ENCODE data around the gene PRKAG2.

PRKAG2 gene

DNA sequence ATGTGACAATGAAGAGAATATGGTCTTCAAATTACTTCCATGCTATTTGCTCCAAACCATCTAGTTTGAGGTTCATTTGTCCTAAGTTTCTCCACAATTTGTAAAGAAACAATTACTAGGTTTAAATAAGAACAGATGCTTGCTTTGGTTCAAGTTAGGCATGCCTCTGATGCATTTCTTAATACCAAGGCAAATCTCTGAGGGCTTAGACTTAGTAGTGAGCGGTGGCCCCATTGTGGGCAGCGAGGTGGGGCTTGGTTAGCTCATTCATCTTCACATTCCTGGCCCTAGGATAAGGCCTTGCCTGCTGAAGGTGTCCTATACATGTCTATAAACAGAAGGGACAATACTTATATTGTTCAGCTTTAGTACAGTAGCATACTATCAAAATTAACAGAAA lies 304.8 kb downstream of the PRKAG2 start:
- no peak for DNase-seq (ENCODE audit: low spot score)
- TF ChIP-seq, protein P1, sequence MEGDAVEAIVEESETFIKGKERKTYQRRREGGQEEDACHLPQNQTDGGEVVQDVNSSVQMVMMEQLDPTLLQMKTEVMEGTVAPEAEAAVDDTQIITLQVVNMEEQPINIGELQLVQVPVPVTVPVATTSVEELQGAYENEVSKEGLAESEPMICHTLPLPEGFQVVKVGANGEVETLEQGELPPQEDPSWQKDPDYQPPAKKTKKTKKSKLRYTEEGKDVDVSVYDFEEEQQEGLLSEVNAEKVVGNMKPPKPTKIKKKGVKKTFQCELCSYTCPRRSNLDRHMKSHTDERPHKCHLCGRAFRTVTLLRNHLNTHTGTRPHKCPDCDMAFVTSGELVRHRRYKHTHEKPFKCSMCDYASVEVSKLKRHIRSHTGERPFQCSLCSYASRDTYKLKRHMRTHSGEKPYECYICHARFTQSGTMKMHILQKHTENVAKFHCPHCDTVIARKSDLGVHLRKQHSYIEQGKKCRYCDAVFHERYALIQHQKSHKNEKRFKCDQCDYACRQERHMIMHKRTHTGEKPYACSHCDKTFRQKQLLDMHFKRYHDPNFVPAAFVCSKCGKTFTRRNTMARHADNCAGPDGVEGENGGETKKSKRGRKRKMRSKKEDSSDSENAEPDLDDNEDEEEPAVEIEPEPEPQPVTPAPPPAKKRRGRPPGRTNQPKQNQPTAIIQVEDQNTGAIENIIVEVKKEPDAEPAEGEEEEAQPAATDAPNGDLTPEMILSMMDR (conservative IDR thresholded peaks at IDR 0.05; ENCODE audit: low read depth), result no peak
- ChIA-PET POLR2A (ENCODE audit: low non-redundant PET) (no interaction called here), CTCF (no interaction called here)
- no peak overlapping the region for H3K27ac ChIP-seq

DNA sequence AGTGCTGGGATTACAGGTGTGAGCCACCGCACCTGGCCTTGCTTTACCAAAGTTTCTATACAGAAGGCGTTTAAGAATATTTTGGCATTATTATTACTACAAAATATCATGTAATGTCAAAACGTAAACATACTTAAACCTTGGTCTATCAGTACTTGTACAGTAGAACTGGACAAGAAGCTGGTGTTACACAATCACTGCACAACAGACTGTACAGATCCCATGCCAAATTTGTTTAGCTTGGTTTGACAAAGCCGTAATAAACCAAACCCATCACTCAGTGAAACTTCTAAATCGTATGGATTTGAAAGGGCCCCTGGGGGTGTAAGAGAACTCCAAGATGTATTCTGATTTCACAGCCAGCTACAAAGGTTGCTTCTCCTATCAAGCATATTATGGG lies 305.4 kb downstream of the PRKAG2 start:
- DNase-seq (ENCODE audit: low spot score), result no peak
- no peak overlapping the region for H3K27ac ChIP-seq
- TF ChIP-seq, protein P1 (conservative IDR thresholded peaks at IDR 0.05; ENCODE audit: low read depth), result no peak
- ChIA-PET POLR2A (ENCODE audit: low non-redundant PET) (no interaction called here), CTCF (interaction anchor here (0.7 kb wide), 1 partner anchor 194 kb away, joined by 4 read pairs; no protein-coding TSS in a partner anchor)

DNA sequence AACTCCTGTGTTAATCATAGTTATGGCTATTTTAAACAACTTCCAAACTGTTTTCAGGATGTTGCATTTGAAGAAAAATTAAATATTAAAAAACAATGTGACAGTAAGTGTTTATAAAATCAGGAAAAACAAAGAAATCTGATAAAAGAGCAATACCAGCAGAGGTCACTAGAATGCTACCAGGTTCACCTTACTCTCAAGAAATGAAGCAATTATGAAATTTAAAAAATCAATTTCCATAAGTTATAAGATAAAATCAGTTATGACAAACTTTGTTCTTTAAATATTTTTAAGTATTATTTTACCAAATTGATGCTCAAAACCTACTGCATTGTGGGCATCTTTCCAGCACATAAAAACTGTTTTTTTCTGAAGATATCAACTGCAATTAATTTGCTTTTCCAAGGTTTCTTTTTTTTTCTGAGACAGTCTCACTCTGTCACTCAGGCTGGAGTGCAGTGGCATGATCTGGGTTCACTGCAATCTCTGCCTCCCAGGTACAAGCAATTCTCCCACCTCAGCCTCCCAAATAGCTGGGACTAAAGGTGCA lies 306.5 kb downstream of the PRKAG2 start:
- CTCF ChIA-PET, result interaction anchor here (0.6 to 0.8 kb wide), 2 partner anchors 143 to 175 kb away, joined by 4 to 6 read pairs; no protein-coding TSS in a partner anchor

GRCh38 chr7:151568956-151569940 lies 307.7 kb downstream of the PRKAG2 start:
- DNase-seq (ENCODE audit: low spot score), result no peak
- no peak overlapping the region for H3K27ac ChIP-seq
- TF ChIP-seq, protein P1 (conservative IDR thresholded peaks at IDR 0.05; ENCODE audit: low read depth), result no peak
- ChIA-PET POLR2A (ENCODE audit: low non-redundant PET) (no interaction called here), CTCF (no interaction called here)

More for the DNA sequence above, 306.5 kb downstream of the PRKAG2 start:
- POLR2A ChIA-PET (ENCODE audit: low non-redundant PET), result no interaction called here
- TF ChIP-seq, protein P1 (conservative IDR thresholded peaks at IDR 0.05; ENCODE audit: low read depth), result peak; percentile 87
- H3K27ac ChIP-seq, result no peak overlapping the region
- peak; percentile 9 for DNase-seq (ENCODE audit: low spot score)

GRCh38 chr7:151566897-151567320 lies 310.0 kb downstream of the PRKAG2 start:
- POLR2A ChIA-PET (ENCODE audit: low non-redundant PET), result interaction anchor here (0.6 kb wide), 1 partner anchor 66 kb away, joined by 3 read pairs; no protein-coding TSS in a partner anchor
- CTCF ChIA-PET, result interaction anchor here (0.5 kb wide), 1 partner anchor 723 kb away, joined by 3 read pairs; no protein-coding TSS in a partner anchor
- H3K27ac ChIP-seq, result no peak overlapping the region
- TF ChIP-seq, protein P1 (conservative IDR thresholded peaks at IDR 0.05; ENCODE audit: low read depth), result no peak
- no peak for DNase-seq (ENCODE audit: low spot score)

- CTCF ChIA-PET, result no interaction called here
- POLR2A ChIA-PET (ENCODE audit: low non-redundant PET), result no interaction called here
Observed at GRCh38 chr7:151565541-151565940, 311.4 kb downstream of the PRKAG2 start.

More at GRCh38 chr7:151565541-151565940, 311.4 kb downstream of the PRKAG2 start:
- DNase-seq (ENCODE audit: low spot score), result no peak
- TF ChIP-seq, protein P1 (conservative IDR thresholded peaks at IDR 0.05; ENCODE audit: low read depth), result no peak
- no peak overlapping the region for H3K27ac ChIP-seq

Data from RWPE1 (cell line).